Activated CD8-positive, alpha-beta memory T cell treated with anti-CD3 and anti-CD28 coated beads, Interleukin-2, amount 10 ng/mL, durations not matched to agents 7 days and 5 days (primary cell): ENCODE measurements around the gene SLC38A8. TPM values are rescaled to one million over a fixed set of nuclear protein-coding genes. Genes with fewer than 3 reads are reported as not detected.

ENCODE experiments used
- ATAC-seq: fragments of 150-1000 bp; cut with Tn5 transposase; one replicate; pipeline ENCODE4 v1.10.0; 2021; ENCODE audit warnings: moderate library complexity
- CTCF ChIA-PET: fragments of 350-600 bp; sonication (Branson Sonifier 250); formaldehyde crosslinking; loops from one replicate; lab custom pipeline; 2021; ENCODE audit warnings: antibody characterized with exemption; lab: Charles Lee
- DNase-seq: peaks from one replicate; pipeline ENCODE4 v3.0.0-alpha.2; 2020
- H3K27ac Mint-ChIP-seq: one replicate; pipeline ENCODE4 v1.8.0; 2021; ENCODE audit warnings: mild to moderate bottlenecking, mixed read lengths
- H3K27me3 Mint-ChIP-seq: one replicate; pipeline ENCODE4 v1.8.0; 2021; ENCODE audit warnings: mixed read lengths
- H3K36me3 Mint-ChIP-seq: one replicate; pipeline ENCODE4 v1.8.0; 2021; ENCODE audit warnings: mild to moderate bottlenecking, mixed read lengths
- H3K4me1 Mint-ChIP-seq: one replicate; pipeline ENCODE4 v1.8.0; 2021; ENCODE audit warnings: mixed read lengths
- H3K4me3 Mint-ChIP-seq: one replicate; pipeline ENCODE4 v1.8.0; 2021; ENCODE audit warnings: mild to moderate bottlenecking, moderate library complexity, mixed read lengths
- H3K9me3 Mint-ChIP-seq: one replicate; pipeline ENCODE4 v1.8.0; 2022; ENCODE audit warnings: low read depth, mixed read lengths
- total RNA-seq, 2 experiments: library from RNA; stranded (reverse); gene quantifications; one replicate each; pipeline ENCODE4 v1.2.3, GENCODE V29; 2021

SLC38A8 gene
- total RNA-seq = not detected

- H3K9me3 Mint-ChIP-seq = no peaks in the 10 kb centered on the region
- CTCF ChIA-PET = interaction anchor here (1.5 to 1.9 kb wide), 2 partner anchors 12 to 86 kb away, joined by 4 to 6 read pairs; no protein-coding TSS in a partner anchor
- DNase-seq (no peak), ATAC-seq (no peak)
- H3K27me3 Mint-ChIP-seq = peaks cover 26% of the 10 kb centered on the region
- H3K4me3 Mint-ChIP-seq = no peak within 1 kb of the TSS
- H3K36me3 Mint-ChIP-seq = no peaks in the 10 kb centered on the region
- H3K27ac Mint-ChIP-seq = no peak within 1 kb of the TSS
- H3K4me1 Mint-ChIP-seq = no peaks in the 10 kb centered on the region
These were observed at the start of gene SLC38A8 for GRCh38 chr16:84042308-84042878. TSS of gene SLC38A8 (minus strand) at chr16:84042795. CDS start at chr16:84042157, 638 bp downstream.

GRCh38 chr16:84091460-84091859 is 48.9 kb upstream of the SLC38A8 start:
- H3K36me3 Mint-ChIP-seq = peaks cover 48% of the 10 kb centered on the region
- DNase-seq (no peak), ATAC-seq (no peak)
- H3K27ac Mint-ChIP-seq = no peak overlapping the region
- H3K27me3 Mint-ChIP-seq = no peaks in the 10 kb centered on the region
- H3K4me3 Mint-ChIP-seq = no peak overlapping the region
- CTCF ChIA-PET = interaction anchor here (0.9 to 1.6 kb wide), 2 partner anchors 9 to 95 kb away, joined by 3 to 6 read pairs; partner anchors contain the start of gene TAF1C
- no peaks in the 10 kb centered on the region for H3K9me3 Mint-ChIP-seq
- H3K4me1 Mint-ChIP-seq = peaks cover 34% of the 10 kb centered on the region

GRCh38 chr16:84090211-84090610 is 47.6 kb upstream of the SLC38A8 start:
- H3K27me3 Mint-ChIP-seq = no peaks in the 10 kb centered on the region
- ATAC-seq (no peak), DNase-seq (no peak)
- CTCF ChIA-PET = interaction anchor here (1.5 to 9.3 kb wide), 4 partner anchors 11 to 96 kb away, joined by 4 to 143 read pairs (median 8); partner anchors contain the start of genes MBTPS1 and TAF1C
- no peak overlapping the region for H3K4me3 Mint-ChIP-seq
- no peaks in the 10 kb centered on the region for H3K9me3 Mint-ChIP-seq
- H3K27ac Mint-ChIP-seq = no peak overlapping the region
- H3K4me1 Mint-ChIP-seq = peaks cover 43% of the 10 kb centered on the region
- H3K36me3 Mint-ChIP-seq = peaks cover 50% of the 10 kb centered on the region

GRCh38 chr16:84088695-84089395 is 46.2 kb upstream of the SLC38A8 start:
- Mint-ChIP-seq H3K36me3 (peaks cover 45% of the 10 kb centered on the region), H3K4me3 (no peak overlapping the region), H3K27ac (peak overlapping the region; percentile 16), H3K9me3 (no peaks in the 10 kb centered on the region), H3K4me1 (peaks cover 49% of the 10 kb centered on the region), H3K27me3 (no peaks in the 10 kb centered on the region)
- CTCF ChIA-PET = interaction anchor here (0.7 to 9.3 kb wide), 9 partner anchors 8 to 97 kb away, joined by 3 to 143 read pairs (median 4); partner anchors contain the start of genes DNAAF1, HSDL1, MBTPS1 and TAF1C
- ATAC-seq (peak; percentile 76), DNase-seq (peak; percentile 80)

- H3K4me3 Mint-ChIP-seq = peak overlapping the region; percentile 5
- no peak for ATAC-seq
- no peak overlapping the region for H3K27ac Mint-ChIP-seq
- peaks cover 40% of the 10 kb centered on the region for H3K36me3 Mint-ChIP-seq
- peaks cover 49% of the 10 kb centered on the region for H3K4me1 Mint-ChIP-seq
- CTCF ChIA-PET = interaction anchor here (0.8 to 9.3 kb wide), 10 partner anchors 9 to 431 kb away, joined by 3 to 143 read pairs (median 8); partner anchors contain the start of genes MBTPS1 and TAF1C
- H3K9me3 Mint-ChIP-seq = no peaks in the 10 kb centered on the region
- no peaks in the 10 kb centered on the region for H3K27me3 Mint-ChIP-seq
- DNase-seq = no peak
These were observed 45.0 kb upstream of the SLC38A8 start for GRCh38 chr16:84087466-84088151.

GRCh38 chr16:84087001-84087400 is 44.4 kb upstream of the SLC38A8 start:
- Mint-ChIP-seq H3K27ac (no peak overlapping the region), H3K4me3 (no peak overlapping the region), H3K36me3 (peaks cover 39% of the 10 kb centered on the region)

GRCh38 chr16:84086341-84086740 is 43.7 kb upstream of the SLC38A8 start:
- Mint-ChIP-seq H3K4me1 (peaks cover 49% of the 10 kb centered on the region), H3K36me3 (peaks cover 35% of the 10 kb centered on the region), H3K27me3 (no peaks in the 10 kb centered on the region), H3K27ac (no peak overlapping the region), H3K4me3 (no peak overlapping the region), H3K9me3 (no peaks in the 10 kb centered on the region)
- ATAC-seq = no peak
- DNase-seq = no peak
- CTCF ChIA-PET = interaction anchor here (2.5 to 9.3 kb wide), 7 partner anchors 8 to 99 kb away, joined by 9 to 143 read pairs (median 12); partner anchors contain the start of genes MBTPS1 and TAF1C

More at GRCh38 chr16:84087001-84087400, 44.4 kb upstream of the SLC38A8 start:
- Mint-ChIP-seq H3K27me3 (no peaks in the 10 kb centered on the region), H3K4me1 (peaks cover 49% of the 10 kb centered on the region), H3K9me3 (no peaks in the 10 kb centered on the region)
- CTCF ChIA-PET = interaction anchor here (0.8 to 9.3 kb wide), 8 partner anchors 9 to 99 kb away, joined by 3 to 143 read pairs (median 12); partner anchors contain the start of genes MBTPS1 and TAF1C
- no peak for DNase-seq
- ATAC-seq = no peak

GRCh38 chr16:84085773-84086172 is 43.2 kb upstream of the SLC38A8 start:
- Mint-ChIP-seq H3K27me3 (no peaks in the 10 kb centered on the region), H3K4me1 (peaks cover 49% of the 10 kb centered on the region), H3K27ac (peak overlapping the region; percentile 42), H3K4me3 (no peak overlapping the region), H3K9me3 (no peaks in the 10 kb centered on the region), H3K36me3 (peaks cover 36% of the 10 kb centered on the region)
- ATAC-seq = no peak
- DNase-seq = no peak
- CTCF ChIA-PET = interaction anchor here (1.2 to 9.3 kb wide), 11 partner anchors 8 to 100 kb away, joined by 4 to 143 read pairs (median 9); partner anchors contain the start of genes DNAAF1, HSDL1, MBTPS1 and TAF1C

- no peaks in the 10 kb centered on the region for H3K9me3 Mint-ChIP-seq
- H3K27ac Mint-ChIP-seq = no peak overlapping the region
- H3K4me3 Mint-ChIP-seq = no peak overlapping the region
- H3K27me3 Mint-ChIP-seq = no peaks in the 10 kb centered on the region
- DNase-seq = no peak
- peaks cover 37% of the 10 kb centered on the region for H3K36me3 Mint-ChIP-seq
- CTCF ChIA-PET = interaction anchor here (0.6 to 9.3 kb wide), 25 partner anchors 9 to 122 kb away, joined by 3 to 143 read pairs (median 4); partner anchors contain the start of genes DNAAF1, HSDL1, MBTPS1 and TAF1C
- no peak for ATAC-seq
- H3K4me1 Mint-ChIP-seq = peaks cover 49% of the 10 kb centered on the region
These were observed 42.7 kb upstream of the SLC38A8 start for GRCh38 chr16:84085271-84085667.

GRCh38 chr16:84084570-84085270 is 42.1 kb upstream of the SLC38A8 start:
- peak; percentile 85 for DNase-seq
- H3K4me3 Mint-ChIP-seq = no peak overlapping the region
- peaks cover 37% of the 10 kb centered on the region for H3K36me3 Mint-ChIP-seq
- ATAC-seq = peak; percentile 87
- H3K27ac Mint-ChIP-seq = peak overlapping the region; percentile 25
- peaks cover 50% of the 10 kb centered on the region for H3K4me1 Mint-ChIP-seq
- no peaks in the 10 kb centered on the region for H3K27me3 Mint-ChIP-seq
- no peaks in the 10 kb centered on the region for H3K9me3 Mint-ChIP-seq
- CTCF ChIA-PET = interaction anchor here (0.6 to 9.3 kb wide), 32 partner anchors 10 to 183 kb away, joined by 3 to 143 read pairs (median 4); partner anchors contain the start of genes DNAAF1, HSDL1, MBTPS1 and TAF1C

- Mint-ChIP-seq H3K27ac (no peak overlapping the region), H3K27me3 (no peaks in the 10 kb centered on the region), H3K36me3 (peaks cover 36% of the 10 kb centered on the region), H3K9me3 (no peaks in the 10 kb centered on the region), H3K4me3 (no peak overlapping the region), H3K4me1 (peaks cover 33% of the 10 kb centered on the region)
- DNase-seq (no peak), ATAC-seq (no peak)
- CTCF ChIA-PET = interaction anchor here (1.0 to 9.3 kb wide), 8 partner anchors 9 to 103 kb away, joined by 3 to 143 read pairs (median 4); partner anchors contain the start of genes MBTPS1 and TAF1C
These were observed 40.4 kb upstream of the SLC38A8 start for GRCh38 chr16:84082835-84083569.
